Fibroblast of the conjunctiva (primary cell): ENCODE measurements around the gene CTRB1.
A peak's percentile ranks its signal among the peaks of the same experiment; 100 is the strongest.
"Not testable (repeated sequence)": the region's sequence is repeated elsewhere in the genome, so short reads cannot be mapped to it uniquely, and the experiment has no call there.

ENCODE experiments used
- DNase-seq: peaks from one replicate; pipeline ENCODE4 v3.0.0-alpha.2; 2010; ENCODE audit warnings: low read depth

Gene CTRB1

DNA sequence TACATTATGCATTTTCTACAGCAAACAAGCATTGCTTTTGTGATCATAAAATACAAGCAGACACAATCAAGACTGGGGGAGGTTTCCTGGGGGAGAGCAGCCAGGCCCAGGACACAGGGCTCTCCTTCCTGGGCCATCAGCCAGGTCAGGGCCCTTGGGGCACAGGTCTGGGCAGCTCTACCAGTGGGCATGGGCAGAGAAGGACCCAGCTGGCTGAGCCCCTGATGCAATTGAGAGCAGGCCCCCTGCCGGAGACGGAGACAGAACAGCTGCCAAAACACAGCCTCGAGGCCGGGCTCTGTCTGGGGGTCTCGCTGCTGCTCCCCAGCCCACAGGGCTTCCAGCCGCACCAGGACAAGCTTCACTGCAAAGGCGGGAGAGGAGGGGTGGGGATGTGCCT, 21.8 kb downstream of the CTRB1 start:
- DNase-seq, result not testable (repeated sequence)

DNA sequence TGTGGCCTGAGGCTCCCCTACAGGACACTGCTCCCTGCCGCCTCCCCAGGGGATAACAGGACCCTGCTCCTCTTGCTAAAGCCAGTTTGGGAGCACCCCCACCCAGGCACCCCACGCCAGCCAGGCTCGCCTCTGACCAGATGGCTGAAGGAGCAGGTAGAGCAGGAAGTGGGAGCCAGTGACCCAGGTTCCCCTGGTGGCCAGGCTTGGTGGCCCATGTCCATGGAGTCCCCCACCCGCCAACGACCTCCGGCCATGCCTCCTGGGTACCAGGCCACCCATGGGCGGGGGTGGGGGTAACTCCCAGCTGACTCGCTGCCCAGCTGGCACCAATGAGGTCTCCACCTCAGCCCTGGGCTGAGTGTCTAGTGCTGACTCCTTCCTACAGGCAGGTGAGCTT, 22.6 kb downstream of the CTRB1 start:
- DNase-seq, result no peak

DNA sequence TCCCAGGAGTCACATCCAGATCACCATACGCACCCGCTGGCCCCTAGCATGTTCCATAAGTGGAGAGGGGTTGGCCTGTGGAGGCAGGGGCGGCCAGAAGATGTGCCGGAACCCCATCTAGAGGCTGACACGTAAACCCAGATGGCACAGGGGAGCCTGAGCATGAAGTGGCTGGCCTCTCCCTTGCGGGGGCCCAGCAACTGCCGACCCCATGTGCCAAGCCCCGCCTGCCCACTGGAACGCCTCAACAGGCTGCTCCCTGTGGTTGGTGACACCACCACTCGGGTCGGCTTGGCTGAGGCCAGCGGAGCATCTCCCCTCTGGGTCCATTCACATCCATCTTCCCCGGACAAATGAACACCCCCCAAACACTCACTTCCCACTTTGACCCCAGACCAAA, 23.2 kb downstream of the CTRB1 start:
- no peak for DNase-seq

DNA sequence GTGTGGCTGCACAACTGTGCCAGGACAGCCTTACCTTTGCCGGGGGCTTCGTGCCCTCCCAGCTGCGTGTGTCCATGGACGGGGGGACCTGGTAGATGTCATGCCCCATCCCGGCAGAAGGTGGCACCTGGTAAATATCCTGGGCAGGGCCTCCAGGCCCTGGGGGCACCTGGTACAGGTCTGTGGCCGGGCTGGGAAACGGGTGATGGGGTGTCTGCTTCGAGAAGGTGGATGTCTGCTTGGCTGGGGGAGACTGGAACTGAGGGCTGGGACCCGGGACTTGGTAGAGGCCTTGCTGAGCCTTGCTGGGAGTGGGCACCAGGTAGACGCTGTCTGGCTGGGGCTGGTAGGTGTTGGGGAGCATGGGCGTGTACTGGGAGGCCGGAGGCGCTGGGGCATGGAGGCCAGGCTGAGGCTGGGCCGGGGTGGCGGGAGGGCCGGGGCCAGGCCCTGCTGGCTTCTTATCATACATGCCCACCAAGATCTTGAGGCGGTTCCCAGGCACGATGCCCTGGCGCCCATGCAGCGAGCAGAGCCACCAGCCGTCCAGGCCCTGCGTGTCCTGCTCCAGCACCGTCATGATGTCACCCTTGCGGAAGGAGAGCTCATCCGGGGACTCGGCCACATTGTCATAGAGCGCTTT, 23.8 kb downstream of the CTRB1 start:
- not testable (repeated sequence) for DNase-seq

DNA sequence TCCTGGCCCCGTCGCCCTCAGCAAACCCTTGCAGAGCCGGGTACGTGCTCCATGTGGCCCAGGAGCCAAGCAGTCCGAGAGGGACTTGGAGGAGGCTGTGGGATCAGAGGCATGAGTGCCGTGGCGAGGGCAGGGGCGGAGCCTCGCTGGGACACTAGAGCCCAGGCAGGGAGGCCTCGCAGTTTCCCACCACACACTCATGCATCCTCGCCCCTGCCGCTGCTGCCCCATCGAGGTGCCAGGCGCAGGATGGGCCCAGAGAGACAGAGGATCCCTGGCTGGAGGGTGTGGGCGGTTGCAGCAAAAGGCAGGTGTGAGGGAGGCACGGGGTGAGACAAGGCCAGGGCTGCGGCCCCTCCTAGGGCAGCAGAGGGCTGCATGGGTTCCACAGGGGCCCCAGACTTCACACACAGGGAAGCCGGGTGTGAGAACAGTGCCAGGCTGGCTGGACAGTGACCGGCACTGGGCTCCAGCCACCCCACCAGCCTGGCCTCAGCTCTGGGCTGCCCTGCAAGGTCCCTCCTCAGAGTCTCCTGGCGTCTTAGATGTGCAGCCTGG, 25.0 kb downstream of the CTRB1 start:
- DNase-seq, result no peak

DNA sequence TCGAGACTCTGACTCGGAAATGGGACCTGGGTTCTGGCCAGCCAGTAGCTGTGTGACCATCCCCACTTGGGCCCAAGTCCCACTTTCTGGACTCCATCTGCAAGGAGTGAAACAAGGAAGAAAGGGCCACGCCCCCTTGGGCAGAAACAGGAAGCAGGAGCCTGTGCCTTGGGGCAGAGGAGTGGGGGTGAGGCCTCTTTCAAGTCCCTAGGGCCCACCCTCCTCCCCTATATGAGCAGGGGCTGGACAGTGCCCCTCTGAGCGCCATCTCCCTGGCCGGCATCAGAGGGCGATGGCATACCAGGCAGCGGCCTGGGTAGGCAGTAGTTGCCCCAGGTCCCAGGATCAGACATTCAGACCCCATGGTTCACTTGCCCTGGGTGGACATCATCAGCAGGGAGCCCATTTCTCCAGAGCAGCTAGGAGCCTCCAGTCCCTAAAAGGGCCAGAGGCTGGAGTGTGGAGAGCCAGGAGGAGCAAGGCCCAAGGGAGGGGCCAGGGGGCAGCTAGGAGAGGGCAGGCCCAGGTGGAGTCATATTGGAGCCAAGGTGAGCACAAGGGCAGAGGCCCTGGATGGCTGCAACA, 25.5 kb downstream of the CTRB1 start:
- no peak for DNase-seq

DNA sequence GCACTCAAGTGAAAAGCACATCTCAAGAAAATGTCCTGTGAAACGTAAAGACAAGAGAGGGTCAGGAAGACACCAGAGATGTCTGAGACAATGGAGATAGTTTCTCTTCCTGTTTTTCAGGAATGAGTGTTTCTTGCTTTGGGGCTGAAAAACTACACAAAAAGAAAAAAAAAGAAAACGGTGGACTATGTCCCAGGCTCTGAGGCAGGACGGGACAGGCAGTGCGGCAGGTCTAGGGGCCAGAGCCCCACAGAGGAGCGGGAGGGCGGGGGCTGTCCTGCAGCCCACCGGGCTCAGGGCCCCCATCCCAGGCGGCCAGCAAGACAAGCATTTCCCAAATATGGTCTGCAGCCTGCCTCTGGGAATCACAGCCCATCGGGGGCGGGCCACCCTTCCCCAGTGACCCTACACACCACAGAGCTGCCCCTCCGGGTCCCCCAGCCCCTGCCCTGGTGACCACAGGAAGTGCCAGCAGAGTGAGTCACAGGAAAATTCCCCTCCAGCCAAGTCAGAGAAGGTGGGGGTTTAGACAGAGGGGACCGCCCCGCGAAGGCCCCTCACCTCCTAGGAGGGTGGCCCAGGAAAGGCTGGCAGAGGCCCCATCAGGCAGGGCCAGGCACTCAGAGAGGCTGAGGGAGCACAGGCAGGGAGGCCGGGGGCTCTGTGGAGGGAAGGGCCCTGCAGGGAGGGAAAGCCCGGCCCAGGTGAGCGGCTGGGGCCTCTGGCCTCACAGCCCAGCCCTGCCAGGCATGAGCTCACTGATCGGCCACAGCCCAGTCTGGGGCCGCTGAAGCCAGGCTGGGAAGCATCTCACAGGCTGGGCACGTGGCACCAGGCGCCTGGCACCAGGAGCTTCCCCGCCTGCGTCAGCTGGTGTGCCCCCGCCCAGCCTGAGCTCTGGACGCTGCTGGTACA, 26.3 kb downstream of the CTRB1 start:
- peak; percentile 83 for DNase-seq

DNA sequence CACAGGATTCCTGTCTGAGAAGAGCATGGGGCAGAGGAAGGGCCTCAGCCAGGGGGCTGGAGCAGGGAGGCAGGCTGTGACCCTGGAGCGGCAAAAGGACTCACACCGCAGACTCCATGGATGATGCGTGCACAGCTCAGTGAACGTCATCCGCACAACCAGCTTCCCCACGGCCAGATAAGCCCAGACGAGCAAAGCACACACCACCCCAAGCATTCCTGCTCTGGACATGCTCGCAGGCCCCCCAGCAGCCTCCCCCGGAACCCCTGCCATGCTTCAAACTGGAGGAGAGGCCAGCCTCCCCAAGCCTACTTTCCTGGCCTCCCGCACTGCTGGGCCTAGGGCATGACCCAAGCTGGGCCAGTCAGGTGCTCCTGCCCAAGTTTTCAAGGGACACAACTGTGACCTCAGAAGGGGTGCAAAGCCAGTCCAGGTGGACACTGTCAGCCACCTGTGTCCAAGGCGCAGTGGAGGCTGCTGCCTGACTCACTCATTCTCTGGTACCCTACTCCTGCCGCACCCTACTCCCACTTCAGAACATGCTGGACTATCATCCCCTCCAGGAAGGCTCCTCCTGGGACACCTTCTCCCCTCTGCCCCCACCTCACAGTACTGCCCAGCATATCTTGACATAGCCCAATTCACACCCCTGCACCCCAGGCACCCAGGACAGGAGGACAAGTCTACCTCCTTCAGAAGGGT, 27.9 kb downstream of the CTRB1 start:
- no peak for DNase-seq

DNA sequence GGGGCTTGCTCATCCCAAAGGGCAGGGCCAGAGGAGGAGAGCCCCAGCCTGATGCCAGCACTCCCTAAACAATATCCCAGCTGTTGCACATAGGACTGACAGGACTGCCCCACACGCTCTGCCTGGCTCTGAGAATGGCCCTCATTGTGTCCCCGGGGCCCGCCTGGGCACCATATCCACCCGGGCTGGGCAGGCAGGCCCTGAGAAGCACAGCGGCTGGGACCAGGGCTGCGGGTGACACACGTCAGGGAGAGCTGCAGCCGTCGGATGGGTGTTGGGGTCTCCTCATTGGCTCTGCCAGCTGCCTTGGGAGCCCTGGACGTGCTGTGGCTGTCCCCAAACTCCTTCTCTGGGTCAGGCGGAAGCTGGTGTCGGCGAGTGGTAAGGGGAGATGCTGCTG, 28.5 kb downstream of the CTRB1 start:
- no peak for DNase-seq

DNA sequence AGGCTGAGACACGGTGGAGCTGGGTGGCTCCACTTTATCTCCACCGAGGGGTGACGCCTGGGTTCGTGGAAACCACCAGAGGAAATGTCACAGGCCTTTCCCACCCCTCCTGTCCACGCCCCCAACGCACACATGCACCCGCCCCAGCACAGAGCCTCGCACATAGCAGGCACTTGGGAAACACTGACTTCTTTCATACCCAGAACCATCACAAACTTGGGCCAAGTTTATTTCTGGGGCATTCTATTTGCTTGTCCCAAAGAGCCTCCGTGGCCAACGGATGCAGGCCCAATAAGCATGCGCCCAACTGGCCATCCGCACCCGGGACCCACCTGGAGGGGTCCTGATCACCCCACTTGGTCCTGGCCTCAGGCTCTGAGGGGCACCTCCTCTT, 29.4 kb downstream of the CTRB1 start:
- DNase-seq, result no peak

DNA sequence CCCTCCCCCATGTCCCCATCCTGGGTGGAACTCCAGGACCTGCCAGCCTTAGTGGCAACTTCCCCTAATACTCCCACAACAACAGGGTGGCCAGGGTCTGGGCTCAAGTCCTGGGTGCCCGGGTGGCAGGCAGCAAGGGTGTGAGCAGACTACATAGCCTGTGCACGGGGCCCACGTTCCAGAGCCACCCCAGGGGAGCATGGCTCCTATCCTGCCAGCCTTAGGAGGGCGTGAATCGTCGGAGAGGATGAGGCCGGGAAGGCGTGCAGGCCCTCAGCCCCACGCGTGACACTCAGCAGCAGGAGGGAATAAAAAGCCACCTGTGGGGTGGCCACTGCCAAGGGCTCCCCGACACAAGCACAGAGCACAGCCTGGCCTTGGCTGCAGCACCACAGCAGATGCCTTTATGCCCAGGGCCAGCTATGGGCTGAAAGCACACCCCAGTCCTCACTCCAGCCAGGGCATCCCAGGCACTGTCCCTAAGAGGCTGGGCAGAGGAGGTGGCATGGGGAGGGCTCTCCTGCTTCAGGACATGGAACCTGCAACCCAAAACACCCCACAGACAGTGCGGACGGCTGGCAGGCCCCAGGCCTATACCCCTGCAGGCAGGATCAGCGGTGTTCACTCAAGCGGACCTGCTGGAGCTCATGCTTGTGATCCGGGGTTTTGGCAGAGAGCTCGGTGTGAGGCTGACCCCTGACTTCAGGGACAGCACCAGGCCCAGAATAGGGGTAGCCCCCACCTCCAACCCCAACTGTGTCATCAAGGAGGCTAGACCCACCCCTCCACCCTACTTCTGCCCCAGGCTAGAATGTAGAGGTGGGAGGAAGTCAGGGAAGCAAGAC, 30.0 kb downstream of the CTRB1 start:
- no peak for DNase-seq

DNA sequence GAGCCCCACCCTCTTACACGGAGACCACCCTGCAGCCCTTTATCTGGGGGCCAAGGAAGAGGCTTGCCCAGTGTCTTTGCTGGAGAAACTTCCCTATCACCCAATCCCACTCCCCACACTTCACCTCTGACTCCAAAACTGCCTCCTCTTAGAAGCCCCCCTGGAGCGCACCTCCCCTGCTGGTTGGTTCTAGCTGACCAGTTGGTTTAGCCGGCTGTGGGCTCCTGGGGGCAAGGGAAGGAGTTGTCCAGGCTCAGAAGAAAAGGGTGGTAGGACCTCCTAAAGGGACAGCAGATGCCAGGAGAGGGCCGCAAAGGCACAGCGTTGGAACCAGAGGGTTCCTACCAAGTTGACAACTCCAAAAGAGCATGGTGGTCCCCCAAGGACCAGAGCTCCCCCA, 30.7 kb downstream of the CTRB1 start:
- DNase-seq, result no peak

DNA sequence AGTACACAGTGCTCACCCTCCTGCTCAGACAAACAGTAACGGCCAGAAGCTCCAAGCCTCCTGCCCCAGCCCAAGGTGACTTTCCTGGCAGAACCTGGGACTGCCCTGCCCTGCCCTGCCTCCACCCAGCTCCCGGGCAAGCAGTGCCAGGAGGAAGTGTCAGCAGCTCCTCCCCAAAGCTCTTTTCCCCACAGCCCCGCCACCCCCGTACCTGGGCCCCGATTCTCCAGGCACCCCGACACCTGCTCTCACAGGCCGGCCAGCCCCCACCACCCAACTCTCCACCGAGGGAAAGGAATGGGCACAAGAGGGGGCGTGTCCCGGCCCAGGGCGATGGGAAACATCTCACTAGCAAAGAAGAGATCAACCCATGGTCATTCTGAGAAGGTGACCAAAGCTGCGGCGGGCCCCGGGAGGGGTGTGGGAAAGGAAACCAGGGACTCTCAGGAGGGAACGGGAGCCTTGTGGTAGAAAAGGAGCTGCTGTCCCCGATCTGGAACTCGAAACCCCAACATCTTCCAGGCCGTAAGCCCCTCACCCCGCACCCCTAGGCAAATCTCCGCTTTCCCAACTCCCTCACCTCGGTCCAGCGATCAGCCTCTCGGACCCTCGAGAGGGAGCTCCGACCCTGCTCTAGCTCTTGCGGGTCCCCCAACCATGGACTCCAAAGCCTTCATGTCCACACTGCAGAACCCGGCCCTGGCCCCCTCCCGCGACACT, 31.5 kb downstream of the CTRB1 start:
- DNase-seq, result no peak

DNA sequence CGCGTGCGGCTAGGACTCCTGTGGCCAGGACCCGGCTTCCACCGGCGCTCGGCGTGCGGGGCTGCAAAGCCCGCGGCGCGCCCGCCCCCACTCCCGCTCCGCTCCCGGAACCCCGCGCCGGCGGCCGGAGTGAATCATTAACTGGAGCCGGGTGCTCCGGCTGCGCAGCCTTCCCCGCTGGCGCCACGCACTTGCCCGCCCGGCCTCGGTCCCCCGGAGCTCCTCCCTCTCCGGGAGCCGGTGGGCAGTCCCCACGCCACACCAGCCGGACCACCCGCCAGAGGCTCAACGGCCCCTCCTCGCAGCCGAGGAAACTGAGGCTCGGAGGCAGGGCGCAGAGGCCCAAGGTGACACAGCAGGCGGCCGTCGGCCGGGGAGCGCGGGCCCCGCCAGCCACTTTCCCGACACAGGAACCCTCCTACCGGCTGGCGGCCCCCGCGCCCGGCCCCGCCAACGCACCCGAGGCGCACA, 32.1 kb downstream of the CTRB1 start:
- no peak for DNase-seq

DNA sequence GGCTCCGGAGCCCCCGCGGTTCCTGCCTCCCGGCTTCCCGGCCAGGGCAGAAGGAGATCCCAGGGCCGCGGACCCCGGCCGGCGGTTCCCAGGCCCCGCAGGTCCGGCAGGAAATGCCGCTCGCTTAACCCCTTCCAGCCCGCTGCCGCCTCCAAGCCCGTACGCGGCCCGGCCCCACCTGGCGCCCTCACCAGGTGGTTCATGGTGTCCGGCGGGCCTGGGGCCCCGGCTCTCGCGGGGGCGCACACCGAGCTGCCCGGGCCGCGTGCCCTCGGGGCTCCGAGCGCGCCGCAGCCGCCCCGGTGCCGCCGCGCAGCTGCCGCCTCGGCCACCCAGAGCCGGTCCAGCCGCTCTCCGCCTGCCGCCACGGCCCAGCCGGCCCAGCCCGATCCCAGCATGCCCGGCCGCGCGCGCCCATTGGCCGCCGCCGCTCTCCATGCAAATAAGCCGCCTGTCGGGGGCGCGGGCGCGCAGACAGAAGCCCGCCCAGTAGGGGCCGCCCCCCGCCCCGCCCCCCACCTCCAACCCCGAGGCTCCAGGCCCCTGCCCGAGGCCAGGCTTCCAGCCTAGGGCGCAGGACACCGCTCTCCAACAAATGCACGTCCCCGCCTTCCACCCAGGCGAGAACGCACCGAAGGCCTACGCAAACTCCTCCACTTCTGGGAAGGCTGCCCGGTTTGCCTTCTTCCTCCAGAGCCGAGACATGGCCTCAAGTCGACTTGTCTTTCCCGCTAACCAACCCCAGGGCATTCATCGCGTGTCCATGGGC, 32.7 kb downstream of the CTRB1 start, which contains the start of gene BCAR1:
TSS of gene BCAR1 (minus strand) at position 345 of the 769 bp plus-strand sequence. CDS start at position 203, 142 bp downstream.
- DNase-seq, result peak; percentile 76

DNA sequence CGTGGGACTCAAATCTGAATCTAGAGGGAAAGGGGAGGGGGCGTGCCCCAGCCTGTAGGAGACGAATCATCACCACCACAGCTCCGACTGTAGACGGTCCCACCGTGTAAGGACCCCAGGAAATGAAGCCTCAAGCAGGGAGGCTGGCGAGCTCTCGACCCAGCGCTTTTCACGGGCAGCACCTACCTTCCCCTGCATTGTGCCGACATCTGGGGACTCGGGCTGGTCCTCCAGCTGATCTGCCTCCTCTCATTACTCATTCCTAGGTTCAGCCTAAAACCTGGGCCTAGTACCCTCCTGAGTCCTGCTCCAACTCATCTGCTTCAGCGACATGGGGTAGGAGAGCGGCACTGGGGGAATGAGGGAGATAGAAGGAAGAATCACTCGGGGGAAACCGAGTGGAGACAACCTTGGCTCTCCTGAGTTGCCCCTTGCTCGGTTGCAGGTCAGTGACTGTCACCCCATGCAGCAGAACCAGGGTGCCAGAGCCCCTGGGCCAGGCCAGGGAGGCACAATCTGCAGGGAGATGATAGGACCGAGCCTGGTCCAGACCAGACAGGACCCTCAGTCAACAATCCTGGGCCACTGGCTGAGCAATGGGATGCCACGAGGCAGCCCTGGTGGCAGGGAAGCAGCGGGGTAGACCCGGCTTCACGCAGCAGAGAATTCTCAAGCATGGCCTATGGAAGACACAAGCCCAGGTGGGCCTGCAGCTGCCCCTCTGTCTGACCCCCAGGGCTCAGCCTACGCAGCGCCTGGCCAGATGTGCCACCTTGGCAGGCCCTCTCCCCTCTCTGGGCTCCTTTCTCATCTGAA, 33.5 kb downstream of the CTRB1 start:
- DNase-seq, result no peak

DNA sequence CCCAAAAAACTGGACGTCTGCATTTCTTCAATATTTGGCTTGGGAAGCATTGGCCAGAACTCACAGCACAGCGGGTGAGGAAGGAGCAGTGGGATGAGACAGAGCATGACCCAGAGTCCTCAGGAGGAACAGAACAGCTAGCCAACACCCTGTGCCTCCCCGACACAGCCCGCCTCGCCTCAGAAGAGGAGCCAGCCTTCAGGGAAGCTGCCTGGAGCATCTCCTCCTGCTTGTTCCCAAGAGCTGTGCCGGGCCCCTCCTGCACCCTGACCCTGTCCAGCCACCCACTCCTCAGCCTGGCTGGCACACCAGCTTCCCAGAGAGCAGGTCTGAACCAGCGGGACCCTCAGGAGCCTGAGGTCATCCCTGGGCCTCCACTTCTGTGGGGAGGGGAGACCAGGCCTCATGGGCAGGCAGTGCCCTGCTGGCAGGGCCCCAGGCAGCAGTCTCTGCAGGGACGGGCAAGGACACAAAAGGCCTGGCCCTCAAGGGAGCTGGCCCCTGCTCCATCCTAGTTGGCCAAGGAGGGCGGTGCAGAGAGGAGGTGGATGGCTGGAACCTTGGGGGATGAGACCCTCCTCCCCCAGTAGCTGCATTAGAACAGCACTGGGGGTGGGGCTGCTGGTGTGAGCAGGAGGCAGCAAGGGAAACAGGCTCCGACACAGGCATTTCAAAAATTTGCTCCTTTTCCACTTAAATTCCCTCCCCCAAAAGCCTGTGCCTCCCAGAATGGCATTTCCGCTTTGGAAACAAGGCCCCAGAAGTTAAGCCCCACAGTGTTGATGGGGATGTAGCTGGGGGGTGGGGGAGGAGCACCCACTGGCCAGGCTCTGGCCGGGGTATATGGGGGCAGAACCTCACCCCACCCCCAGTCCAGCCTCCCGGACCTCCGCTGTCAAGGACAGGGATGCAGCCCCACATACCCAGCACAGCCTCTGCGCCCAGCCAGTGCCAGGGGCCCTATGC, 34.4 kb downstream of the CTRB1 start:
- DNase-seq, result no peak
